DND-41 (cell line): ENCODE results near the gene FHOD3.

Experiments used
- ATAC-seq: fragments of 200-7000 bp; cut with Tn5 transposase; 3 replicates; pipeline ENCODE4 v1.9.1; 2021; ENCODE audit warnings: low read depth; ENCODE audit not compliant: insufficient read depth
- DNase-seq: peaks from one replicate; pipeline ENCODE4 v3.0.0-alpha.2; 2020
- H2AFZ ChIP-seq: 2 replicates; pipeline ENCODE4 v1.6.0; 2012; ENCODE audit warnings: low read depth, low read length
- H3K27ac ChIP-seq: 2 replicates; pipeline ENCODE4 v1.5.1; 2012; ENCODE audit warnings: low read length, inconsistent platforms
- H3K27me3 ChIP-seq: fragments of 200-600 bp; sonication (generic); 2 replicates; pipeline ENCODE4 v1.6.0; 2012; ENCODE audit warnings: low read length, mild to moderate bottlenecking, inconsistent platforms; ENCODE audit not compliant: insufficient read depth, poor library complexity
- H3K36me3 ChIP-seq: 2 replicates; pipeline ENCODE4 v1.5.1; 2012; ENCODE audit warnings: low read length, inconsistent platforms; ENCODE audit not compliant: insufficient read depth
- H3K4me1 ChIP-seq: 2 replicates; pipeline ENCODE4 v1.5.1; 2012; ENCODE audit warnings: mild to moderate bottlenecking, low read length; ENCODE audit not compliant: insufficient read depth
- H3K4me2 ChIP-seq: 2 replicates; pipeline ENCODE4 v1.6.0; 2012; ENCODE audit warnings: mild to moderate bottlenecking, moderate library complexity, low read length, inconsistent platforms; ENCODE audit not compliant: insufficient read depth
- H3K4me3 ChIP-seq, 2 experiments: fragments of 200-600 bp in 1 of 2; shearing (Covaris generic) in 1 of 2; 2 replicates each; pipeline ENCODE4 v1.5.1; 2012 to 2016; ENCODE audit warnings: inconsistent platforms in 2 of 2, low read length in 2 of 2, mild to moderate bottlenecking in 2 of 2, low read depth in 1 of 2, moderate library complexity in 1 of 2
- H3K79me2 ChIP-seq: 2 replicates; pipeline ENCODE4 v1.6.0; 2012; ENCODE audit warnings: low read length, inconsistent platforms; ENCODE audit not compliant: insufficient read depth
- H3K9ac ChIP-seq: 2 replicates; pipeline ENCODE4 v1.6.0; 2012; ENCODE audit warnings: low read depth, mild to moderate bottlenecking, inconsistent platforms, low read length, moderate library complexity
- H3K9me3 ChIP-seq: 2 replicates; pipeline ENCODE4 v1.5.1; 2012; ENCODE audit warnings: low read length, moderate library complexity, mild to moderate bottlenecking, inconsistent platforms; ENCODE audit not compliant: insufficient read depth, severe bottlenecking
- H4K20me1 ChIP-seq: 2 replicates; pipeline ENCODE4 v1.6.0; 2012; ENCODE audit warnings: low read length; ENCODE audit not compliant: insufficient read depth
- CTCF ChIP-seq: IDR thresholded peaks from 2 replicates; pipeline ENCODE4 v1.5.1; 2012; ENCODE audit warnings: borderline replicate concordance, low read length, moderate library complexity, mild to moderate bottlenecking; ENCODE audit not compliant: poor library complexity, severe bottlenecking; ENCODE audit errors: extremely low read depth
- EZH2 ChIP-seq: IDR thresholded peaks from 3 replicates; pipeline ENCODE4 v1.6.1; 2012; ENCODE audit warnings: borderline replicate concordance, low read depth, mild to moderate bottlenecking, moderate library complexity, low read length, inconsistent platforms; ENCODE audit not compliant: severe bottlenecking

Gene FHOD3

GRCh38 chr18:36601316-36601715, 303.8 kb downstream of the FHOD3 start:
- Histone ChIP-seq H3K4me3 (no peak overlapping the region), H3K27me3 (no peaks in the 10 kb centered on the region), H2AFZ (no peak overlapping the region), H3K4me1 (no peaks in the 10 kb centered on the region), H3K36me3 (no peaks in the 10 kb centered on the region), H3K9ac (no peak overlapping the region), H3K79me2 (no peaks in the 10 kb centered on the region), H4K20me1 (no peaks in the 10 kb centered on the region), H3K9me3 (peaks cover 2% of the 10 kb centered on the region), H3K27ac (no peak overlapping the region), H3K4me2 (no peak overlapping the region)
- DNase-seq: no peak
- peak; percentile 58; the same call in 2 of the 3 replicates for ATAC-seq
- TF ChIP-seq CTCF: no peak
- no peak for TF ChIP-seq EZH2

- no peaks in the 10 kb centered on the region for H3K27me3 ChIP-seq
- ATAC-seq: no peak
- DNase-seq: no peak
- TF ChIP-seq CTCF (no peak), EZH2 (no peak)
- H3K27ac ChIP-seq: no peak overlapping the region
- H3K9ac ChIP-seq: no peak overlapping the region
- H4K20me1 ChIP-seq: no peaks in the 10 kb centered on the region
- H3K9me3 ChIP-seq: peaks cover 2% of the 10 kb centered on the region
- H3K79me2 ChIP-seq: no peaks in the 10 kb centered on the region
- no peaks in the 10 kb centered on the region for H3K4me1 ChIP-seq
- H3K36me3 ChIP-seq: no peaks in the 10 kb centered on the region
- no peak overlapping the region for H2AFZ ChIP-seq
- H3K4me3 ChIP-seq: no peak overlapping the region
- H3K4me2 ChIP-seq: no peak overlapping the region
These were observed 304.6 kb downstream of the FHOD3 start for GRCh38 chr18:36602071-36602470.

DNA sequence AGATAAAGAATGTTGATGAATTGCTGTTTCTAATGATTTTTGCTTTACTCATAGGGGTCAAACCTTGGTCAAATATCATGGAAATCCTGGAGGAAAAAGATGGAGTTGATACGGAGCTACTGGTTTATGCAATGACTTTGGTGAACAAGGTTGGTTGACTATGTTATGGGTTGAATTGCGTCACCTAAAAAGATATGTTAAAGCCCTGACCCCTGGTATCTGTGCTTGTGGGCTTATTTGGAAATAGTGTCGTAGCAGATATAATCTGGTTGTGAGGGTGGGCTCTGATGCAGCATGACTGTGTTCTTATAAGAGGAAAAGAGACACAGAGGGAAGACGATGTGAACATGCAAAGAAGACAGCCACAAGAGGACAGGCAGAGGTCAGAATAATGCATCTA, 305.1 kb downstream of the FHOD3 start:
- no peak overlapping the region for H3K4me2 ChIP-seq
- no peaks in the 10 kb centered on the region for H4K20me1 ChIP-seq
- H3K79me2 ChIP-seq: no peaks in the 10 kb centered on the region
- no peak overlapping the region for H3K9ac ChIP-seq
- no peaks in the 10 kb centered on the region for H3K4me1 ChIP-seq
- H3K4me3 ChIP-seq: no peak overlapping the region
- H3K27me3 ChIP-seq: no peaks in the 10 kb centered on the region
- DNase-seq: no peak
- TF ChIP-seq CTCF (no peak), EZH2 (no peak)
- ATAC-seq: no peak
- H3K36me3 ChIP-seq: no peaks in the 10 kb centered on the region
- no peak overlapping the region for H3K27ac ChIP-seq
- H2AFZ ChIP-seq: no peak overlapping the region
- peaks cover 2% of the 10 kb centered on the region for H3K9me3 ChIP-seq

DNA sequence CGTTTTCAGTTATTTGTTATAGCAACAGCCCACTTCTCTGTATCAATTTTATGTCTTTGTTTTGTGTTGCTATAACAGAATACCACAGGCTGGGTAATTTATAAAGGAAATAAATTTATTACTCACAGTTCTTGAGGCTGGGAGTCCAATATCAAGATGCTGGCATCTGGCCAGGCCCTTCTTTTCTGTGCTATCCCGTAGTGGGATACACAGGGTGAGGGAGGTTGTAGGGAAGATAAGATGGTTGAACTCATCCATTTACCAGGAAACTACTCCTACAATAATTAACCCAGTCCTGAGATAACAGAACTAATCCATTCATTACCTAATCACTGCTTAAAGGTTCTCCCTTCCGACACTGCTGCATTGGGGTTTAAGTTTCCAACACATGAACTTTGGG, 310.6 kb downstream of the FHOD3 start:
- H3K4me3 ChIP-seq: no peak overlapping the region
- TF ChIP-seq CTCF: no peak
- TF ChIP-seq EZH2: no peak
- no peak overlapping the region for H3K27ac ChIP-seq
- no peaks in the 10 kb centered on the region for H3K27me3 ChIP-seq
- no peak overlapping the region for H3K9ac ChIP-seq
- H3K36me3 ChIP-seq: no peaks in the 10 kb centered on the region
- no peak overlapping the region for H3K4me2 ChIP-seq
- DNase-seq (no peak), ATAC-seq (no peak)
- no peak overlapping the region for H2AFZ ChIP-seq
- no peaks in the 10 kb centered on the region for H4K20me1 ChIP-seq
- no peaks in the 10 kb centered on the region for H3K79me2 ChIP-seq
- H3K9me3 ChIP-seq: no peaks in the 10 kb centered on the region
- no peaks in the 10 kb centered on the region for H3K4me1 ChIP-seq
